Limb (tissue), 2 donors: ENCODE measurements around the gene PACRG.
"Not testable (repeated sequence)": the region's sequence is repeated elsewhere in the genome, so short reads cannot be mapped to it uniquely, and the experiment has no call there.

Source experiments
- DNase-seq, 2 donors: peaks; one replicate each; pipeline ENCODE4 v3.0.0-alpha.2; 2016; ENCODE audit errors: extremely low spot score in 2 of 2

Gene PACRG

DNA sequence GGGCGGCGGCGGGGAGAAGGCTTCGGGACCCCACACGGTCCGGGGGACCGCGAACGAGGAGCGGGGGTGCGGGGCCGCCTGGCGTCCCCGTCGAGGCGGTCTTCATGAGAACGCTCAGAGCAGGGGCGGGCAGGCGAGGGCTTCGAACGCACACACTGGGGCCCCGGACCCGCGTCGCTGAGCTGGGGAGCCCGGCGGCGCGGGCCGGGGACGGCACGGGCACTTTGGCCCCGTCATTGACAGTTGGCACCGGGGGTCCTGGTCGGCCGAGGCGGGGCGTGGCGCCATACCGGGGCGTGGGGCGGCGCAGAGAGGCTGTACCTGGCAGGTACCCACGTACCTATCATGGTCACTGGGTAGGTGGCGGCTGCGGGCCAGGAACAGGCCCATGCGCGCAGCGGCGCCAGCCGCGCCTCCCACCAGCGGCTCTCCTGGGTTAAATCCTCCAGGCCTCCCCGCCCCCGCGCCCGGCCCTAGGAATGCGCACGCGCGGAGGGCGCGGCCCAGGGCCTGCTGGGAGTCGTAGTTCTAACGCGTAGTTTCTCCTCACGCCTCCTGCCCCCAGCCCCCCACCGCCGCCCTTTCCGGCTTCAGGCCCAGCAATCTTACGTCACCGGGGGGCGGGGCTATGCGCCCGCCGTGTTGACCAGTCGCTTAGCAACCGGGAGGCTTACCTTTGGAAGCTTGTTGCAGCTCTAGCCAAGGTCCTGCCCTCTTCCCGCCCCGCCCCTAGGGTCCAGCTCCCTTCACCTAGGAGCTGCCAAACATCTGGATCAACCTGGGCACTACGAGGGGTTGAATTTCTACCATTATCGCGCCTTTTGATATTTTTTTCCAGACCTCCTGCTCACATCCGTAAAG is at the start of gene PACRG, which contains the start of gene PRKN:
Gene PACRG, plus strand, starts transcription at position 653 of the 861 bp plus-strand sequence.
Gene PRKN, minus strand, starts transcription at position 445 of the 861 bp plus-strand sequence.
- peak; percentile 98 to 100 for DNase-seq

DNA sequence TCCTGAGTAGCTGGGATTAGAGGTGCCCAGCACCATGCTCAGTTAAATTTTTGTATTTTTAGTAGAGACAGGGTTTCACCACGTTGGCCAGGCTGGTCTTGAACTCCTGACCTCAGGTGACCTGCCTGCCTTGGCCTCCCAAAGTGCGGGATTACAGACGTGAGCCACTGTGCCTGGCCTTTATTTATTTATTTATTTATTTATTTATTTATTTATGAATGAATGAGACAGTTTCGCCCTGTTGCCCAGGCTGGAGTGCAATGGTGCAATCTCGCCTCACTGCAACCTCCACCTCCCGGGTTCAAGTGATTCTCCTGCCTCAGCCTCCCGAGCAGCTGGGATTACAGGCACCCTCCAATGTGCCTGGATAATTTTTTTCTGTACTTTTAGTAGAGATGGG is 48.9 kb upstream of the PACRG start:
- DNase-seq = not testable (repeated sequence)

DNA sequence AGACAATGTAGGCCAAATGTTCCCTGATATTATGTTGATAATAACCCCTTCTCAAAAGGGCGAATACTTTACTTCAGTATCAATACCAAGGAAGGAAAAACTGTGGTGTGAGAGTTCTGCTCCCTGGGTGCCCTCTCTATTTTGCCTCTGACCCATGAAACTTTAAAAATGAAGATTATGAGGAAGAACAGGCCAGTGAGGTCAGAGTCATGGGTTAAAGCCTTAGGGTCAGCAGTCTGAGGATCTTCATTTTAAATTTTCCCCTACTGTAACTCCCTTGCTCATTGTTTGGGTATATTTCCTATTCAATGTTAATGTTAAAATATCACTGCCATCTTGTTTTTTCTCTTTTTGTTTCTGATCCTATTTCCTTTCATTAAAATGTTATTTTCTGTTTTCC is 48.1 kb upstream of the PACRG start:
- DNase-seq = no peak

DNA sequence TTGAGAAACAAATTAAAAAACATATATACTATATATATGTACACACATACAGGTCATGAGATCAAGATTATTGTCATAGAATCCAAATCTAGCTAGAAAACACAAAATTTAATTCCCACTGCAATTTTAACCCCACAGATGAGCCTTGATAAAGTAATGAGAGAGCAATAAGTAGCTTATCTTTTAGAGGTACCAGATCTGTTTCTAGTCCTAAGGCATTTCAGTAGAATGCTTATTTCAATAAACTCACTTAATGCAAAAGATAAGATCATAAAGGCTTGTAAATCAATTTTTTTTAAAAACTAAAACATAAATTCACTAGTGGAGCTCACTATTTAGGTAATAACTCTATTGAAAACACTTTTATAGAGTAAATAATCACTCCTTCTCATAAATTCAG is 47.4 kb upstream of the PACRG start:
- DNase-seq = no peak

- no peak for DNase-seq
Measured at GRCh38 chr6:162680871-162681270, 46.9 kb upstream of the PACRG start.

DNA sequence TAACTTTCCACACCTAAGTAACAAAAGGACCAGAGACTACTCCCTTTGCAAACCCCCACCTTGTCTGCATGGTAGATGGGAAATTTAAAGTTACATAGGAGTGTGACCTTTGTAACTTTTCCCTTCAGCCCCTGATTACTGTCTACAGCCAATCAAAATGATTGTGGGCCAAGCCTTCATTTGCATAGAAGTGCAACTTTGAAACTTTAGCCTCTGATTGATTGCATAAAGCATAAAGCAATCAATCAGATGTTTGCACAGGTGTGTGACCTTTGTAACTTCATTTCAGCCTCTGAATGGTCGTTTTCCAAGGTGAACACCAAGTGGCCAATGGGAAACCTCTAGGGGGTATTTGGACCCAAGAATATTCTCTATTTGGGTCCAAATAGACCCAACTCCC is 46.3 kb upstream of the PACRG start:
- no peak for DNase-seq

GRCh38 chr6:162683135-162683534 is 44.6 kb upstream of the PACRG start:
- DNase-seq = no peak

DNA sequence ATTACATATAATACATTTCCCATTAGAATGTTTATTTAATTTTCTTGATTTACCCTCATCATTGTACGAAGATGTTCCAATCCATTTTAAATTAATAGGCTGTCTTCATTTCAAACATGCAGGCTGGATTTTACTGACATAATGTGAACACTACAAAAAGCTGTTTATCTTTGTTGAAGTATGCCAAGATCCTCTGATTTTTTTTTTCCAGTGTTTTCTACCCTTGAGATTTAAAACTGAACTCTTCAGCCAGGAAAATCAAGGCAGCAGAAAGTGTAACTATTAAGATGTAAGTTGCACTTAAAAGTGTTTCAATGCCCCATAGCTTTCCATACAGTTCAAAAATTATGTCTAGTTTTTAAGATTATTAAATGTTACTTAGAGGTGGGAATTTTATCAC is 43.7 kb upstream of the PACRG start:
- DNase-seq = no peak

- DNase-seq = peak in 1 of 2 donors; percentile 18
Measured at GRCh38 chr6:162684961-162685360, 42.8 kb upstream of the PACRG start.

DNA sequence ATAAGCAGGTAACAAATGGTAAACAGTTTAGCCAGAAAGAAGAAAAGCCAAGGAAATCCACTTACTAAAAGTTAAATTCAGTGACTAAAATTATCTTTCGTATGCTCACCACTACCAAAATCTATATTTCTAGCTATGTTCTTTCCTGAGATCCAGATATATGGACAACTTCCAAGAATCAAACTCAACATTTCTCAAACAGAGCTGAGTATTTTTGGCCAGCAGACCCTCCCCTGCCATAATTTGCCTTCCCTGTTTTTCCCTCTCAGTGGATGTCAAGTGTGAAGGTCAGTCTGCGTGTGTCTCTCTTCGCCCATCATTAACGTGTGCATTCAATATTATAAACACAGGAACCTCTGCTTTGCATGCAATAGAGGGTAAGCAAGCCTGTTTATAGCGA is 42.2 kb upstream of the PACRG start:
- DNase-seq = peak in 1 of 2 donors; percentile 19

GRCh38 chr6:162688751-162689345 is 38.9 kb upstream of the PACRG start:
- no peak for DNase-seq

DNA sequence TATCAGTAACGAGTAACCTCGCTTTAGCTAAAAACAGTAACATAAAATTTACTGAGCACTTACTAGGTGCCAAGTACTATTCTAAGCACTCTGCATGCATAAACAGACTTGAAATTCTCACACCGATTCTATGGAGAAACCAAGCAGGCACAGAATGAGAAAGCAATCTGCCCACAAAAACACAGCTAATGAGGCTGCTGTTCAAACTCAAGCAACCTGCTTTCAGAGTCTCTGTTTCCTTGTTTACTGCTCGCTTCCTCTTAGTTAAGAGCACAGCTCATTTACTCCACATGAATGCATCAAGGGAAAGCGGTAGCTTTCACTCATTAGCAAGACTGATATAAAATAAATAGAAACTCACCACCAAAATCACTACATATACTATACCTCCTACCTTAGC is 37.6 kb upstream of the PACRG start:
- DNase-seq = no peak

GRCh38 chr6:162697872-162698403 is 29.8 kb upstream of the PACRG start:
- DNase-seq = no peak

GRCh38 chr6:162698440-162698839 is 29.3 kb upstream of the PACRG start:
- DNase-seq = no peak

GRCh38 chr6:162699961-162700360 is 27.8 kb upstream of the PACRG start:
- DNase-seq = no peak

GRCh38 chr6:162700966-162701365 is 26.8 kb upstream of the PACRG start:
- no peak for DNase-seq

- no peak for DNase-seq
Measured at GRCh38 chr6:162701551-162701950, 26.2 kb upstream of the PACRG start.

DNA sequence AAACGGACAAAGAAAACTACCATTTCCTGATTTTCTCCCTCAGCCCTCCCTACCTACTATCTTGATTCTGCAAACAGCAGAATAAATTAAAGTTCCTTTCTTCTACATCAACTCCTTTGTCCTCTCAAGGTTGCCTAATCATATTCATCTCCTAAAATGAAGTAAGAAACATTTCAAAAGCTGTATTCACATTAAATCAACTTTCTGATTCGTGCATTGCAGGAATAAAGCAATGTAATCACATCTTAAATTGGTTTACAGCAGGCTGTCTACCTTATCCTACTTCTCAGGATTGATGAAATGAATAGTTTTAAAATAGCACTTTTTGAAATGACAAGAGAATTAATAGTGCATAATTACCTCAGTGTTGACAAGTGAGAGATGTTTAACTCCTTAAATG is 25.3 kb upstream of the PACRG start:
- DNase-seq = no peak

DNA sequence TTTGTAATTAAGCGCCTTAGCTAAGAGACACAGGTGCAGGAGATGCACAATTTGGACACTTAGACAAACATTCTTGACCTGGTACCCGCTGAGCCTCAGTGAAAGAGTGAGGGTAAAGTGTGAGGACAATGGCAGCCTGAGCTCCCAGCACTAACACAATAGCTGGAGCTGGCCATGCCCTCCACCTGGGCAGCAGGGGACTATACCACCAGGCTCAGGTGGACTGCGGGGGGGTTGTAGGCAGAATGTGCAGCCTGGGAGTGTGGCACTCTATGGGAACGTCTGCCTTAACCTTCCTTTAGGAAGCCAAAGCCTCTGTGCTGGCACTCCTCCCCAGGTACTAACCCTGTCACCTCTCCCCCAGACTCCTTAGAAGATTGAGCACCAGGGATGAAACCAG is 23.8 kb upstream of the PACRG start:
- no peak for DNase-seq

- DNase-seq = no peak
Measured at GRCh38 chr6:162705736-162706135, 22.0 kb upstream of the PACRG start.

DNA sequence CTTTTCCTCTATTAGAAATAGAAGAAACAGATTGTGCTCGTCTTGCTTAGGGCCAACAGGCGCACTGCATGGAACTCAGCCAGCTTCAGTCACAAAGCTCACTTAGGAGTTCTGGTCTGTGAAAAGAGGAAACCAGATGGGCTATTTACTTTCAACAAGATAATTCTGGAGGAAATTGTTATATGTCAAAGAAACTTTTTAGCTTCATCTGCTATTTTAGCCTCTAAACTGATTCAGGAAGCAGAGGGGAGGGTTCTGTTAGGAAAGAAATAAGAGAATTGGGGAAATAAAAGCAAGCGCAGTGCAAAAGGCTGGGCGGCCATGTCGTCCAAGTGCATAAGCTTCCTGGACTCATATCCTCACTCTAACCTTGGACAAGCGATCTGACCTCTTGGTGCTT is 21.5 kb upstream of the PACRG start:
- peak; percentile 60 to 75 for DNase-seq

GRCh38 chr6:162708971-162709370 is 18.8 kb upstream of the PACRG start:
- no peak for DNase-seq

GRCh38 chr6:162709431-162709830 is 18.3 kb upstream of the PACRG start:
- DNase-seq = no peak
